GM18868 (cell line): ENCODE results near the gene FAM174C.

Experiments
- ATAC-seq: cut with Tn5 transposase; IDR thresholded peaks from one replicate; pipeline ENCODE4 v1.9.1; 2021; ENCODE audit warnings: mild to moderate bottlenecking, moderate library complexity; ENCODE audit not compliant: unreplicated experiment

The FAM174C gene

DNA sequence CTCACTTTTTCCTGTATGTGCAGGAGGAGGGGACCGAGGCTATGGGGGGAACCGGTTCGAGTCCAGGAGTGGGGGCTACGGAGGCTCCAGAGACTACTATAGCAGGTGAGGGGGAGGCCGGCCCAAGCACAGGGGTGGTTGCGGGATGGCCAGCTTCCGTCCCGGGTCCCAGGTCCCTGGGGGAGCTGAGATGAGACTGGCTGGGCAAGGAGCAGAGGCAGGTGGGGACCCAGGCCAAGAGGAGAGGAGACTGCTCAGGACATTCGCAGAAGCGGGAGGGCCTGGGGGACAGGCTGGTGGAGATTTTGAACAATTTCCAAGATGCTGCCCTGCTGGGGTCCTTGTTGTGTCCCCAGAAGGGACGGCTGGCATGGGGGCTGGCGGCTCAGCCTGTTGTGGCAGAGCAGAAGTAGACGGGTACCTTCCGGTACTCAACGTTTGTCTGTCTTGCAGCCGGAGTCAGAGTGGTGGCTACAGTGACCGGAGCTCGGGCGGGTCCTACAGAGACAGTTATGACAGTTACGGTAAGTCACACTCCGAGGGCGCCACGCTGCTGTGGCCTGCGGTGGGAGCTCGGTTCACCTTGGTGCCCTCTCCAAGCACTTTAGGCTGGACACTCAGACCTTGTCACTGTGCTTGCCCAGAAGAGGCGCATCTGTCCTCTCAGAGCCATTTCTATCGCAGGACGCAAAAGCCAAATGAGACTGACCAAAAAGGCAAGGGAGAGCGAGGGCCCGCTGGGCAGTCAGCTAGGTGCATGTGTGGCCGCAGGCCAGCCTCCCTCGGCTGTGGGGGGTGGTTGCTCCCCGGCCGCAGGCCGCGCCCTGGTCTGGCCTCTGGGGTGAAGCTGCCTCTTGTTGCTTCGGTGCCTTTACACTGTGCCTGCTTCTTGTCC, 3.6 kb upstream of the FAM174C start:
- ATAC-seq: no peak

DNA sequence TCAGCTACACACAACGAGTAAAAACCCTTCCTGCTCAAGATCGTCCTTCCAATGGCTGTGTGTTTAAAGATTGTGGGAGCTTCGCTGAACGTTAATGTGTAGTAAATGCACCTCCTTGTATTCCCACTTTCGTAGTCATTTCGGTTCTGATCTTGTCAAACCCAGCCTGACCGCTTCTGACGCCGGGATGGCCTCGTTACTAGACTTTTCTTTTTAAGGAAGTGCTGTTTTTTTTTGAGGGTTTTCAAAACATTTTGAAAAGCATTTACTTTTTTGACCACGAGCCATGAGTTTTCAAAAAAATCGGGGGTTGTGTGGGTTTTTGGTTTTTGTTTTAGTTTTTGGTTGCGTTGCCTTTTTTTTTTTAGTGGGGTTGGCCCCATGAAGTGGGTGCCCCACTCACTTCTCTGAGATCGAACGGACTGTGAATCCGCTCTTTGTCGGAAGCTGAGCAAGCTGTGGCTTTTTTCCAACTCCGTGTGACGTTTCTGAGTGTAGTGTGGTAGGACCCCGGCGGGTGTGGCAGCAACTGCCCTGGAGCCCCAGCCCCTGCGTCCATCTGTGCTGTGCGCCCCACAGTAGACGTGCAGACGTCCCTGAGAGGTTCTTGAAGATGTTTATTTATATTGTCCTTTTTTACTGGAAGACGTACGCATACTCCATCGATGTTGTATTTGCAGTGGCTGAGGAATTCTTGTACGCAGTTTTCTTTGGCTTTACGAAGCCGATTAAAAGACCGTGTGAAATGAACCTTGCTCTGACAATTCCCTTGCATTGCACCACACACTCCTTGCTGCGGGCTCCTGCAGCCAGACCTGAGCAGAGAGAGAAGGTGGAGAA, 2.7 kb upstream of the FAM174C start:
- no peak for ATAC-seq

DNA sequence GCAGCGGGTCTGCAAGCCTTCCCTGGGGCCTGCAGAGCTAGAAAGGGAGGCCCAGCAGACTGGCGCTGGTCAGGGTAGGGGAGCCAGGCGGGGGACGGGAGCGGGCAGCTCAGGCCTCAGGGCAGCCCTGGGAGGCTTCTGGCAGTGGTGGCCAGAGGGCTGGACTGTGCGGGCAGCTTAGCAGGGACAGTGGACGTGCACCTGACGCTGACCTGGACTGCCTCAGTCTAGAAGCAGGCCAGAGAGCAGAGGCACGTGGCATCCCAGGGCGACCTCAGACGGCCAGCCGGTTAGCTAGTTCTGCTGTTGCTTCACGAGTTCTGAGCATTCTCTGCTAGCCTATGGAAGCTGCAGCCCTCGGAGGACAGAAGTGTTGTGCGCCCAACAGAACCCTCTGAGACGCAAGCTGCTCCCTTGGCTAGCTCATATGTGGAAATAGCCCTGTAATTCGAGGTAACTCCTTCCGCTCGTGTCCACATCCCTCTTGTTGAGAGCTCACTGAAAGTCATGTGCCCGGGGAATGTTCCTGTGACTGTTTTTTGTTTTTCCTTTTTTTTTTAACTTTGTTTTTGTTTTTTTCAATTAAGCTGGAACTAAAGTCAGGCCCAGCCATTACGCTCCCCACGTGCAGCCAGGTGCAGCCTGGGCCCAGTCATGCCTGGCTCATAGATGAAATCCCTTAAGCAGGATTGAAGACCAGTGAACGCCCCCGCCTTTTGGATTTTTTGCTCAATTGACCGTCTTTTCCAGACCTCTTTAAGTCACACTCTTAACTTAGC, 1.9 kb upstream of the FAM174C start:
- ATAC-seq: no peak

DNA sequence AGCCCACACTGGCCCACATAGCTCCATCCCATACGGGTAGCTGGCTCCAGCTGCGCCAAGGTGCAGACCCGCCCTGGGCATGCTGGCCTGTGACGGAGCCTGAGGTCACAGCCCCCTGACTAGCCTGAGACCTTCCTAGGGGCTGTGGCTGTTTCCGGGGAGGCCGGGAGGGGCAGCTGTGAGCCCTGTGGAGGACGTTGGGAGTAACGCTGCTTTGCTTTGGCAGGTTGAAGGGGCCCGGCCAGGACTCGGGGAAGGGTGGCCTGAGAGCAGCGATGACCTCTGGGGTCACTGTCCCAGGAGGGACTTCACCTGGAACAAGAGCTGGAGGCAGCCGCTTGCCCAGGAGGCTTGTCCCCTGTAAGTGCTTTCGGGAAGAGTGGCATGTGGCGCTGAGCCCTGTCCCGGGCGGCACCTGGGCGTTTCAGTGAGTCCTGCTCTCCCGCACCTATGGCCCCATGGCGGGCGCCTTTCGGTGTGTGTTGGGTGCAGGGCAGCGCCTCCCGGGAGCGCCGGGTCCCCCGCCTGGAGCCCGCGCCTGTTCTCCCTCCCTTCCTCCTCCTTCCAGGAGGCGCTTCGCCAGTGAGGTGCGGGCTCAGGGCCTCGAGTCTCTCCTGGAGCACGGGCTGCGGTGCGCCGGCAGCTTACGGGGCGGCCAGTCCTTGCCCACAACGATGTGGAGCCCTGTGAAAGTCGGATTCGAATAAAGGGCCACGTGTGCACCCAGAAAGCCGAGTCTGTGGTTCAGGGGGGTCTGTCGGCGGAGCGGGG, 1.1 kb upstream of the FAM174C start:
- ATAC-seq: no peak

DNA sequence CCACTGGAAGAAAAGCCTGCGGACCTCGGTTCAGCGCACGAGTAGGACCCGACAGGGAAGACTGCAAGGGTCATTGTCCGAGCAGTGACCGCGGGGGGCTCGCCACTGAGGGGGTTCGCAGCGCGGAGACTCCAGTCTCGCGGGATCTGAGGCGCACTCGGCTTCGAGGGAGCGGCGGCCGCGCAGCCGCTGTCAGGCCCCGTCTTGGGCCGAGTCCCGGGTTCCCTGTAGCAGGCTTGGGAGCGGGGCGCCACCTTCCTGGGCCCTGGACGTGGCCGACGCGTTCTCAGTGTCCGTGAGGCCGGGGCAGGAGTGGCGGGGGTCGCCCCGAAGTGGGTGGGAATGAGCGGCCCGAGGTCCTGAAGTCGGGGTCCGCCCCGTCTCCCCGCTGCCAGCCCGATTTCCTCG, 474 bp upstream of the FAM174C start:
- no peak for ATAC-seq

DNA sequence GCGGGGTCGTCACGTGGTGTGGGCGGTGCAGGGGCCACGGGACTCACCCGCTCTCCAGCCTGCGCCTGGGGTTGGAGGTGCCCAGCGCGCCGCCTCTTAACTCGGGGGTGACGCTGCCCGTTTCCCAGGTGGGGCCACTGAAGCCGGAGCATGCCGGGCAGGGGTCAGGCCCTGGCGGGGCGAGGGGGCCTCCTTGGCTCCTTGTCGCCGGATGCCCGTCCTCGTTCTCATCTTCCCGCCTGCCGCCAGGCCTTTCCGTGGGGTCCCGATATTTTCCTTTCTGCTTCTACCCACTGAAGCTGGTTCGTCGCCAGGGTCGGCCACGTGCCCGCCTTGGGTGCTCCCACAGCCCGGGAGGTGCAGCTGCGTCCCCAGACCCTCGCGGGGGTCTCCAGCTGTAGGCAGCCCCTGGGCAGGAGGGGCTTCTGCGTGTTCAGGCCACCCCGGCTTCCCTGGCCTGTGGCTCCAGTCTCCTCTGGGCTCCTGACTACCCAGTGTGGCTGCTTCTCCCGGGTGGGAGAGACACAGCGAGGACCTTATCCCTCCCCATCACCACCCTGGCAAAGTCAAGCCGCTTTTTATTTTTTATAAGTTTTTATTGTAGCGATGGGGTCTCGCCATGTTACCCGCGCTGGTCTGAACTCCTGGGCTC, 772 bp downstream of the FAM174C start:
- no peak for ATAC-seq

DNA sequence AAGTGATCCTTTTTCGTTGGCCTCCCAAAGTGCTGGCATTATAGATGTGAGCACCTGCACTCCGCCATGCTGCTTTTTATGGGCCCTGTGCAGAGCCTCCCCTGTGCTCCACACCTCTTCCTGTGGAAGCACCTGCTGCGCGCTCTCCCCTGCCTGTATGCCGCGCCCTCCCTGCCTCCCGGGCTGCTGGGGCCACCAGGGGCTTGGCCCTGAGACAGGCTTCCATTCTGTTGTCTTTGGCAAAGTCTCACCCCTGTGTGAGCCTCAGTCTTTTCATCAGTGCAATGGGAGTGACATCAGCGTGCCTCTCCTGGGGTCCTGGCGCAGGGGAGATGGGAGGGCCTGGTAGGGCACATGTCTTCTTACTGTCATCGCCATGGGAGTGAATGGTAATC, 1.3 kb downstream of the FAM174C start:
- no peak for ATAC-seq

DNA sequence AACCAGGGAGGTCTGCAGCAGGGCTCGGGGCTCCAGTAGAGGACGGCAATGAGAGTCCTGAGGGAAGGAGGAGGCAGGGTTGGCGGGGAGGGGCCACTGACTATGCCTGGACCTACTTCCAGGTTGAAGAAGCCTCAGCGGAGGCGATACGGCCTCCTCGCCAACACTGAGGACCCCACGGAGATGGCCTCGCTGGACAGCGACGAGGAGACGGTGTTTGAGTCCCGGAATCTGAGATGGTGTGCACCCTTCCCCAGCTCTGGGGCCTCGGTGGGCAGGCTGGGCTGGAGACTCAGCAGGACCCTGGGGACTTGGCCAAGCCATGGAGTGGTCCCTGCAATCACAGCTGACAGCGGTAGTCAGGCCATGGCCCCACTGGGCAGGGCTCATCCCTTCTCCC, 1.7 kb downstream of the FAM174C start:
- no peak for ATAC-seq

DNA sequence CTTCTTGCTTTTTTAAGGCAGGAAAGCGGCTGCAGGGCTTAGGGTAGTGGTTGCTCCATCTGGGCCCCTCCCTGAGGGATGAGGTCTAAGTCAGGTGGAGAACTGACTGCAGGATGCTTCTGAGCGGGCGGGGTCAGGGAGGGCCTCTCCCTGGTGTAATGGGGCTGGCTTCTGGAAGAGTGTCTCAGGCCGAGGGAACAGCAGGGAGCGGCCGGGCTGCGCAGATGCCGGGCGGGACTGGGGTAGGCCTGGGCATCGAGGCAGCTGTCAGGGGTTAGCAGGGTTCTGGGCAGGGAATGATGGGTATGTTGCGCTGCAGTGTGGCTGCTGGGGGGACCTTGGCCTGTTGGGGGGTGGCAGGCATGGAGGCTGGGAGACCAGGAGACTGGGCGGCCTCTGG, 2.7 kb downstream of the FAM174C start:
- ATAC-seq: no peak

DNA sequence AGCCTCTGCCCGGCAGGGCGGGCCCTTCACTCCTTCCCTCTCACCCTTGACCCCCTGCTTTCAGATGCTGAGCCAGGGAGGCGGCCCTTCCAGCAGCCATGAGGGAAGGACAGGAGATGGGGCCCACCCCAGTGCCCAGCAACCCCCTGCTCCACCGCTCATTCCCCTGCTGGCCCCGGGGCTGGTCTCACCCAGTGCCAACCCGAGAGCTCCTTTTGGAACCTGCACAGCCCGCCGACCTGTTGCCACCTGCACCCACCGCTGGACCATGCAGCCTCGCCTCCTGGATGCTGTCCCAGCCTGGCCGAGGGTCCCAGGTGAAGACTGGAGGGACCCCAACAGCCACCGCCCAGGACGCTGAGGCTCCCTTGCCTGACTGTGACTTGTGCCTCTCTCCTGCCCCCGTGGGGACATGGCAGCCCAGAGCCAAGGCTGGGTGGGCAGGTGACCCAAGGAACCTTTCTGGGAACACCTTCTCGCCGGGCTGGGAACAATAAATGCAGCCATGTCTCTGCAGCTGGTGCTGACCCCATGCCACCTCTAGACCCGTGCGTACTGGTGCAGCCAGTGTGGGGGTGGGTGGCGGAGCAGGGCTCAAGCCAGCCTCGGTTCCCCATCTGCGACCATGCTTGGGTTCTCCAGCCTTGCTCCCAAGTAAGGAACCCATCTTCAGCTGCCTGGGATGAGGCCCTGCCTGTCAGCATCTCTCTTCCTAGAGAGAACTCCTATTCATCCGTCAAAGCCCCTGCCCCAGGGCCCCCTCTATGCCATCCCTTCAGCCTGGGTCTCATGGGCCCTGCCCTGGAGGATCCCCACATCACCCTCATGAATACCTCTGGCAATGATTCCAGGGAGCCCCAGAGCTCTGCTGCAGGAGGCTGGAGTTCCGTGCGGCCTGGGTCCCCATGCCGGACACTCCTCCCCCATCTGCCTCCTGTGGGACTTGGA, 3.7 kb downstream of the FAM174C start:
- no peak for ATAC-seq

DNA sequence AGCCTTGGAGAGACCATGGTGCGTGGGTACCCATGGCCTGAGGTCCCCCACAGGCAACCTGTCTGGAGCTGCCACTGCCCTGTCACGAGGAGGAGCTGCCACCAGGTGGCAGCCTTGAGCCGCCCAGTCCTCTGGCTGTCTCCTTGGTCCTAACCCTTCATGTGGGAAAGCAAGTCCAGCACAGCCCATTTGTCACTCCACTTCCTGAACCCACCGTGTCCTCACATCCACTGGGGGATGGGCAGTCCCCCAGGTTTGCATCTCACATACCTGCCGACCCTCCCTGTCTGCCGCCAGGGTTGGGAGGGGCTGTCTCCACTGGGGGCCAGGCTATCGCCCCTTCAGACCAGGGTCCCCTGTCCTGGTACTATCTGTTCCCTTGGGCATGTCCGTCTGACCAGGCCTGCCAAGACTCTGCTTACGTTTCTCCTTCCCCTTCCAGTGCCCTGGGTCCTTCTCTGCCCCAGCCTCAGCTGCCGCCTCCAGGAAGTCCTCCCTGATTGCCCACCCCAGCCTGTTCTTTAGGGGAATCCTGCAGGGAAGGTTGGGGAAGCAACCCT, 4.5 kb downstream of the FAM174C start:
- ATAC-seq: no peak

DNA sequence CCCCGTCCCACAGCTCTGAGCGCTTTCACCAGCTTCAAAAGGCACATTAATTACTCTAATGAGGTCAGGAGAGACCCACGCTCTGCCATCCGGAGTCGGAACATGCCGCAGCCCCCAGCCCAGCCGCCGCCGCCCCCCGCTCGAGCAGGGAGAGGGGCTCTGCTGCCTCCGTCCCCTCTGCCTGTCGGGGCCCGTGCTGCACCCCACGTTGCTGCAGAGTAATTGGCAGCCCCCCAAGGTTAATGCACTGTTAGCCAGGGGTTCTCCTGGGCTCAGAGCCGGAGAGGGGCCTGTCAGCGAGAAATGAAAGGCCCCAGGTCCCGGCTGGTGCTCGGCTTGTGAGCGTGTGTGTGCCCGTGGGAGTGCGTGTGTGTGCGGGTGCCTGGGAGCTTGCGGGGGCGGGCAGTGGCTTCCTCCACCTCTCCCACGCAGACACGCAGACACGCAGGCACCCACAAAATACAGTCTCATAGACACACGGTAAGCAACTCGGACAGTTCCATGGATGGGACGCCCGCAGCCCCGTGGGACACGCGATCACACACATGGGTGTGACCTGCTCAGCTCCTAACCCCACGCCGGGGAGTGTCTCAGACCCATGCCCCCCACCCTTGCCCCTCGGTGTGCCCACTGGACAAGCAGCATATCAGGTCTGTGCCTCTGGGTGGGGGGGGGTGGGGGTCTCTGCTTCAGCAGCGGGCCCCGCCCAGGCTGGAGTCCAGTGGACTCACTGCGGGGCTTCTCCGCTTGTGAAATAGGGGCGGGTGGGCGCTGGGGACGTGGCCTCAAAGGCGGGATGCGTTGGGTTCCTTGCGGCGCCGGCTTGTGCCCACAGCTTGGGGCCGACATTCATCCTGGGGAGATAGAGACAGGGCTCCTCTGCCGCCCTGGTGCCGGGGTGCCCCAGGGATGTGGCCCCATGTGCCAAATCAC, 5.6 kb downstream of the FAM174C start:
- ATAC-seq: no peak

DNA sequence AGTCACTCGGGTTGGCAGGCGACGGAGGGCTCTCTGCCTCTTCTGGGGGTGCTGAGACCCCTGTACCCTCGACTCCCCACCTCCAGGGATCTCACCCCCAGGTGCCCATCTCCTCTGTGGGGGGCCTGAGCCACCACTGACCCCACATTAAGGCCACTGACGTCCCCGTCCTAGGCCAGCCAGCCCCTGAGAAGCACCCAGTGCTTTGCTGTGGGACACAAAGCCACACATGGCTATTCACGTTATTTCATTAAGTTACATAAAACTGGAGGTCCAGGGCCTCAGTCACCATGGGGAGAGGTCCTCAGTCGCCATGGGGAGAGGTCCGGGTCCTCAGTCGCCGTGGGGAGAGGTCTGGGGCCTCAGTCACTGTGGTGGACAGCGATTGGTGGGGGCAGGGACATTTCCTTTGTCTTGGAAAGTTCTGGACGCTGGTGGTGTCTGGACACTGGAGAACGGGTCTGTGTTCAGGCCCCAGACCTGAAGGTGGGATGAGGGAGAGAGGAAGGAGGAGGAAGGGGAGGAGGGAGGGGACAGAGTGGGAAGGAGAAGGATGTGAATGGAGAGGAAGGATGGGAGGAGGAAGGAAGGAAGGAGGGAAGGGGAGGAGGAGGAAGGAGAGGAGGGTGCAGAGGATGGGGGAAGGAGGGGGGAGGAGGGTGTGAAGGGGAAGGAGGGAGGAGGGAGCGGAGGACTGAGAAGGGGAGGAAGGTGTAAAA, 6.4 kb downstream of the FAM174C start:
- ATAC-seq: no peak

DNA sequence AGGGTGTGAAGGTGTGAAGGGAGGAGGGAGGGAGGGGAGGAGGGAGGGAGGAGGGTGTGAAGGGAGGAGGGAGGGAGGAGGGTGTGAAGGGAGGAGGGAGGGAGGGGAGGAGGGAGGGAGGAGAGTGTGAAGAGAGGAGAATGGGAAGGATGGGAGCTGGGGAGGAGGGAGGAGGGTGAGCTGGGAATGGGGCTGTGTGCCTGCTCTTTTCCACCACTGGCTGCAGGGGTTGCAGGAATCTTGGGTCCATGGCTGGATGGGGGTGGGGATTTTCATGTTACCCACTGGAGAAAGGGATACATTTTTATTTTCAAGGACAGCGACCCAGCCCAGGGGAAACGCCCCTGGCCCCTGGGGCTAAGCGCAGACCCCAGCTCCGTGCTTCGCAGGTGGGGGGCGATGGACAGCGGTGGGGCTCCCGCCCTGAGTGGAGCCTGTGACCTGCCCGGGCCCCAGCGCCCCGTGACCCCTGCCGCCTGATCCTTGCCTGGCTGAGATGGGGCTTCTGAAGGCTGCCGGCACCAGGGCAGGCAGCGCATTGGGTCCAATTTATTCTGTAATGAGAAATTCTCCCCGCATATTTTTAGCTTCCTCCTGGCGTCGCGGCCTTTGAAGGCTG, 7.4 kb downstream of the FAM174C start:
- ATAC-seq: no peak

DNA sequence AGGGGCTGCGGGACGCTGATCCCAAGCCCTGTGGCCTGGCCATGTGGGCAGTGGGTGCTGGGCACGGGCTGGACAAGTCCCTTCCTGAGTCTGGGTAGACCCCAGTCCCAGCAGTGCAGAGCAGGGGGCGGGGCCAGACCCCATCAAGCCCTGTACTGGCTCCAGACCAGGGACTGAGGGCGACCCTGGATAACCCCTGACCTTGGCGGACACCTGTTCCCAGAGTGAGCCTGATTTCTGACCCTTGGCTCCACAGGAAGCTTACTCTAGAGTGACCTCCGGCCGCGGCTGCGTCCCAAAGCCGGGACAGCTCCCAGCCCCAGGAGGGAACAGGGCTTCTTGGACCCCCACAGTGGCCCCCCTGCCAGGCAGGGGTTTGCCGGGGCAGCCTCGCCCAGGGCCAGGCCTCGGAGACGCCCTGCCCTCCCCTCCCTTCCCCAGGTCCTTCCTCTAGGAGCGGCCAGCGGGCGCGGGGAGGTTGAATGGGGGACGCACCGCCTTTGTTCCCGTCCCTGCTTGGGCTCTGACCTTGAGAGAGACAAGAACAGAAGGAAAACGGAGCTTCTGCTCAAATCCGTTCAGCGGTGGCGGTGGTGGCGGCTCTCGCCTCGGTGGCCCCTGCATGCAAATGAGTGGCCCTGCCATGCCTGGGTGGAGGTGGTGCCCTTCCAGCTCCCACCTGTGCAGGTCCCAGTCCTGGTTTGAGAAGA, 8.0 kb downstream of the FAM174C start:
- no peak for ATAC-seq

DNA sequence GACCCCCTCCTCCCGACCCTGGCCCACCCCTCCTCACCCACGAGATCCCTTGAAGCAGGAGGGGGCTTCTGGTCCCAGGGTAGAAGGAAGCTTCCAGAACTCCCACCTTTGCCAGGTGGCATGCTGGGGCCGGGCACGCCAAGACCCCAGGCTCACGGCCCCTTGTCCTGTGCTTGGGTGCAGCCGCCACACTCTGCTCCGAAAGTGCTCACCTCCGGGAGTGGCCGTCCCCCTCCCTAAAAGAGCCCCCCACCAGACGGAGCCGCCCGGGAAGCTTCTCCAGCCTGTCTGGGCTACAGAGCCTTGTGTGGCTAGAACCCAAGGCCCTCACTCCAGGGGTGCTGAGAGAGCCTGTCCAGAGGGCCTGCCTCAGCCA, 8.6 kb downstream of the FAM174C start:
- ATAC-seq: no peak
